Measurements from ENCODE around the gene PTEN. TPM values are rescaled to one million over a fixed set of nuclear protein-coding genes. Genes with fewer than 3 reads are reported as not detected.

Gene PTEN
- total RNA-seq, 1 donor from 2014 or later, result 71.0 TPM

- Mint-ChIP-seq H3K4me3 (ENCODE audit: unreplicated experiment) (no peak overlapping the region), H3K27me3 (ENCODE audit: unreplicated experiment) (no peaks in the 10 kb centered on the region), H3K27ac (ENCODE audit: unreplicated experiment) (no peak overlapping the region), H3K4me1 (ENCODE audit: unreplicated experiment) (no peaks in the 10 kb centered on the region), H3K36me3 (ENCODE audit: low read depth, unreplicated experiment) (peaks cover 14% of the 10 kb centered on the region), H3K9me3 (ENCODE audit: unreplicated experiment) (no peaks in the 10 kb centered on the region)
- DNase-seq (ENCODE audit: low spot score), result no peak
- TF ChIP-seq CTCF (IDR thresholded peaks at IDR 0.05; ENCODE audit: unreplicated experiment), result no peak
These were observed 72.1 kb downstream of the PTEN start for GRCh38 chr10:87935290-87936141.

GRCh38 chr10:87940210-87940609 lies 76.8 kb downstream of the PTEN start:
- Mint-ChIP-seq H3K4me1 (ENCODE audit: unreplicated experiment) (peaks cover 3% of the 10 kb centered on the region), H3K9me3 (ENCODE audit: unreplicated experiment) (no peaks in the 10 kb centered on the region), H3K27me3 (ENCODE audit: unreplicated experiment) (no peaks in the 10 kb centered on the region), H3K27ac (ENCODE audit: unreplicated experiment) (no peak overlapping the region), H3K36me3 (ENCODE audit: low read depth, unreplicated experiment) (peaks cover 12% of the 10 kb centered on the region), H3K4me3 (ENCODE audit: unreplicated experiment) (no peak overlapping the region)
- DNase-seq (ENCODE audit: low spot score), result no peak
- no peak for TF ChIP-seq CTCF (IDR thresholded peaks at IDR 0.05; ENCODE audit: unreplicated experiment)

- no peak for DNase-seq (ENCODE audit: low spot score)
- Mint-ChIP-seq H3K36me3 (ENCODE audit: low read depth, unreplicated experiment) (peaks cover 9% of the 10 kb centered on the region), H3K27me3 (ENCODE audit: unreplicated experiment) (no peaks in the 10 kb centered on the region), H3K4me3 (ENCODE audit: unreplicated experiment) (no peak overlapping the region), H3K27ac (ENCODE audit: unreplicated experiment) (no peak overlapping the region), H3K4me1 (ENCODE audit: unreplicated experiment) (peaks cover 8% of the 10 kb centered on the region), H3K9me3 (ENCODE audit: unreplicated experiment) (no peaks in the 10 kb centered on the region)
- TF ChIP-seq CTCF (IDR thresholded peaks at IDR 0.05; ENCODE audit: unreplicated experiment), result no peak
These were observed 79.6 kb downstream of the PTEN start for GRCh38 chr10:87942884-87943527.

GRCh38 chr10:87945984-87946383 lies 82.6 kb downstream of the PTEN start:
- TF ChIP-seq CTCF (IDR thresholded peaks at IDR 0.05; ENCODE audit: unreplicated experiment), result no peak
- H3K4me1 Mint-ChIP-seq (ENCODE audit: unreplicated experiment), result peaks cover 8% of the 10 kb centered on the region
- no peak overlapping the region for H3K27ac Mint-ChIP-seq (ENCODE audit: unreplicated experiment)

GRCh38 chr10:87952612-87953011 lies 89.2 kb downstream of the PTEN start:
- TF ChIP-seq CTCF (IDR thresholded peaks at IDR 0.05; ENCODE audit: unreplicated experiment), result no peak
- Mint-ChIP-seq H3K27me3 (ENCODE audit: unreplicated experiment) (peaks cover 2% of the 10 kb centered on the region), H3K4me1 (ENCODE audit: unreplicated experiment) (peaks cover 4% of the 10 kb centered on the region), H3K4me3 (ENCODE audit: unreplicated experiment) (no peak overlapping the region), H3K9me3 (ENCODE audit: unreplicated experiment) (no peaks in the 10 kb centered on the region), H3K36me3 (ENCODE audit: low read depth, unreplicated experiment) (no peaks in the 10 kb centered on the region), H3K27ac (ENCODE audit: unreplicated experiment) (no peak overlapping the region)
- DNase-seq (ENCODE audit: low spot score), result no peak

More at GRCh38 chr10:87945984-87946383, 82.6 kb downstream of the PTEN start:
- DNase-seq (ENCODE audit: low spot score), result no peak
- Mint-ChIP-seq H3K9me3 (ENCODE audit: unreplicated experiment) (no peaks in the 10 kb centered on the region), H3K4me3 (ENCODE audit: unreplicated experiment) (no peak overlapping the region), H3K36me3 (ENCODE audit: low read depth, unreplicated experiment) (peaks cover 9% of the 10 kb centered on the region), H3K27me3 (ENCODE audit: unreplicated experiment) (no peaks in the 10 kb centered on the region)

Measured in endothelial cell (in vitro differentiated cells).